Measurements from ENCODE around the gene TSPAN9.

Gene TSPAN9

GRCh38 chr12:3090240-3091037, 13.3 kb downstream of the TSPAN9 start:
- in situ Hi-C loops (cut with HindIII; ENCODE audit: low pct_ligation_motif_present, low pct_unique_long_range_greater_than_20kb, low sequenced_read_pairs): no loop called here
- no peak for DNase-seq

DNA sequence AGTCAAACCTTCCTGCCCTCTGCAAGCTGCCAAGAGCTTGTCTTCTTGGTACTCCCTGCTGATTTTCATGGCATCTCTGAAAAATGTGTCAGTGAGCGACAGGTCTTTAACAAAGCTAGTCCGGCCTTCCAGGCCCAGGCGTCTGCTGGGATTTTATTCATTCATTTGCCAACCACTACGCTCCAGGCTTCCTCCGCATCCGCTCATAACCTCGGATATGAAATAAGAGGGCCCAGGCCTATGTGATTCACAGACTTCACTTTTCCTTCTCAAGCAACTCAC, 13.8 kb downstream of the TSPAN9 start:
- DNase-seq: no peak
- in situ Hi-C loops (cut with HindIII; ENCODE audit: low pct_ligation_motif_present, low pct_unique_long_range_greater_than_20kb, low sequenced_read_pairs): no loop called here

DNA sequence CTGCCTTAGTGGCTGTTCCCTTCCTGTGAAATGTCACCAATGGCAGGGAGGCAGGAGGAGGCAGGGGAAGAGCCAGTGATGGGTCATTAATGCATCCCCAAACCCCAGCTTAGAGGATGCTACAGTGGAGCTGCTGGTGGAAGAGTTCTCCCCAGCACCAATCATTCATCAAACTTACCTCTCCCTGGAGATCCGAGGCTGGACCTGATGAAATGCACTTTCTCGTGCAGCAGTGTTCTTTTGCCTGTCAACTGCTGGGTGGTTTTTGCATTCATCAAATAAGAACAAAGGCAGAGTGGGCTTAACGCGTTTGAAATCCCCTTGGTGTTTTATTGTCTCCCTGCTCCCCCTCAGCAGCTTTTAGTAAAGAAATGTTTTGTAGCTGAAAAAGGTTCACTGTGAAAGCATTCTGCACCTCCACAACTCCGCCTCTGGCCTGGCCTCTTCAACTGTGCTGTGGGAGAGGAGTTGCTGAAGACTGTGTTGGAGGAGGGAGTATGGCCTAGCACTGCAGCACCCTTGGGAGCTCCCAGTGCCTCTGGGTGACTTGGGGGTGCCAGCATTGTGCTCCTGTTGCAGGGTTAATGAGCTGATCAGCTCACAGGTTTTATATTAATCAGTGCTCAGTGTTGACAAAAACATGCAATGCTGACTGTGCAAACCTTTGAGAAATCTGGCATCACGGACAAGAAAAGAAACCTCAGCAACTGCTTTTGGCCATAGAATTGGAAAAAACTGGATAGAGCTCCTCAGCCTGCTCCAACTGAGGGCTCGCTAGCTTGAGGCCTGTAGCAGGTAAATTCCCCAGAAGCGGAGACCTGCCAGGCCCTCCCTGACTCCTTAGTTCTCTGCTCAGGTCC, 14.4 kb downstream of the TSPAN9 start:
- no peak for DNase-seq
- in situ Hi-C loops (cut with HindIII; ENCODE audit: low pct_ligation_motif_present, low pct_unique_long_range_greater_than_20kb, low sequenced_read_pairs): no loop called here

- no peak for DNase-seq
- in situ Hi-C loops (cut with HindIII; ENCODE audit: low pct_ligation_motif_present, low pct_unique_long_range_greater_than_20kb, low sequenced_read_pairs): no loop called here
Measured at GRCh38 chr12:3092764-3093163, 15.6 kb downstream of the TSPAN9 start.

- DNase-seq: no peak
- in situ Hi-C loops (cut with HindIII; ENCODE audit: low pct_ligation_motif_present, low pct_unique_long_range_greater_than_20kb, low sequenced_read_pairs): no loop called here
Measured at GRCh38 chr12:3097186-3097804, 20.1 kb downstream of the TSPAN9 start.

- in situ Hi-C loops (cut with HindIII; ENCODE audit: low pct_ligation_motif_present, low pct_unique_long_range_greater_than_20kb, low sequenced_read_pairs): no loop called here
- DNase-seq: no peak
Measured at GRCh38 chr12:3097836-3098235, 20.7 kb downstream of the TSPAN9 start.

- in situ Hi-C loops (cut with HindIII; ENCODE audit: low pct_ligation_motif_present, low pct_unique_long_range_greater_than_20kb, low sequenced_read_pairs): no loop called here
- no peak for DNase-seq
Measured at GRCh38 chr12:3098436-3098835, 21.3 kb downstream of the TSPAN9 start.

DNA sequence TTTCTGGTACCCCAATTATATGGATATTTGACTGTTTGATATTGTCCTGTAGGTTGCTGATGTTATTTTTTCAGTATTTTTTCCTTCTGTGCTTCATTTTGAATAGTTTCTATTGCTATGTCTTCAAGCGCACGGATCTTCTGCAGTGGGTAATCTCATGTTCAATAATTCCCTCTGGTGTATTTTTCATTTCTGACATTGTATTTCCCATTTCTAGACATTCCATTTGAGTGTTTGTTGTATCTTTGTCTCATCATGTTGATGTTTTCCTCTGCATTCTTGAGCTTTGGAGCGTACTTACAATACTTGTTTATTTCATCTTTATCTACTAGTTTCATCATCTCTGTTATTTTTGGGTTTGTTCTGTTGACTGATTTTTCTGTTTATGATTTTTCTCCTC, 22.0 kb downstream of the TSPAN9 start:
- in situ Hi-C loops (cut with HindIII; ENCODE audit: low pct_ligation_motif_present, low pct_unique_long_range_greater_than_20kb, low sequenced_read_pairs): no loop called here
- DNase-seq: no peak

DNA sequence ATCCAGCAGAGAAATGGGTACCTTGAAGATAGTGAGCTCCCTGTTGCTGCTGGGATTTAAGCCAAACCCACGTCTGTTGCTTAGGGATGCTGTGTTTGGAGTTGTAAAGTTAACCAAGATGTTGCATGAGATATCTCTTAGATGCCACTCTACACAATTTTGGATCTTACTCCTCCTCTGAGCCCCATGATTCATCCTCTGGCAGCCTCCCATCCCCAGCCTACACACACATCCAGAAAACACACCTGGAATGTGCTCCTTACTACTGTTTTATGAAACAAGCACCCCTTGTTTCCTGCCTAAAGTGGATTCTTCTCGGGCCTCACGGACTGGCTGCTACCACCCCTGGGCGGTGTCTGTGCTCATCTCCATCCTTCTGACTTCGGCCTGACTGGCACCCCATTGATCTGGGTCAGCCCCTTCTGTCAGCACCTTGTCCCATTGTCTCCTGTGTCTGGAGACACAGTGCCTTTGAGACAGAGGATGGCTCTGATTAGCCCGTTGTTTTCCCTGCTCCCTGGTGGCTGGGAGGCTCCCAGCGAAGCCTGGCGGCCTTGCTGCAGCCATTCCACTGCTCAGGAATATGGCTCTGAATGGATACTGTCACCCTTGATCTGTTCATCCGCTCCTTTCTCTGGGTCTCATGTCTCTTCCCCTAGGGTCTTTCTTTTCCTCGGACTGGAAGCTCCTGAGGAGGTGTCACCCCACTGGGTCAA, 24.3 kb downstream of the TSPAN9 start:
- in situ Hi-C loops (cut with HindIII; ENCODE audit: low pct_ligation_motif_present, low pct_unique_long_range_greater_than_20kb, low sequenced_read_pairs): no loop called here
- no peak for DNase-seq

GRCh38 chr12:3102771-3103410, 25.7 kb downstream of the TSPAN9 start:
- in situ Hi-C loops (cut with HindIII; ENCODE audit: low pct_ligation_motif_present, low pct_unique_long_range_greater_than_20kb, low sequenced_read_pairs): no loop called here
- DNase-seq: no peak

DNA sequence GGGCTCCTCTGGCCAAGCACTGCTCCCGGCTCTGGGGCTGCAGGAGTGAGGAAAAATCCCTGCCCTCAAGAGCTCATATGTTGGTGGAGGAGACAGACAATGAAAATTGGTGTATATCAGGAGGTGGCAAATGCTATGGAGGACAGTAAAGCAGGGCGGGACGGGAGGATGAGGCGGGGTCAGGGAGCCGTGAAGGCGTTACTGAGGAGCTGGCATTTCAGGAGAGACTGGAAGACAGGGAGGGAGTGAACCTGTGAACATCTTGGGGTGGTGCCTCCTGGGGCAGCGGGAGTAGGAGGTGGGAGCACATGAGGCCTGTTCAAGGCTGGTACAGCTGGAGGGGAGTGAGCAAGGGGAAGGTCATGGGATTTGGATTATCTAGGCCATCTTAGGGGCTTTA, 26.6 kb downstream of the TSPAN9 start:
- in situ Hi-C loops (cut with HindIII; ENCODE audit: low pct_ligation_motif_present, low pct_unique_long_range_greater_than_20kb, low sequenced_read_pairs): no loop called here
- DNase-seq: no peak

DNA sequence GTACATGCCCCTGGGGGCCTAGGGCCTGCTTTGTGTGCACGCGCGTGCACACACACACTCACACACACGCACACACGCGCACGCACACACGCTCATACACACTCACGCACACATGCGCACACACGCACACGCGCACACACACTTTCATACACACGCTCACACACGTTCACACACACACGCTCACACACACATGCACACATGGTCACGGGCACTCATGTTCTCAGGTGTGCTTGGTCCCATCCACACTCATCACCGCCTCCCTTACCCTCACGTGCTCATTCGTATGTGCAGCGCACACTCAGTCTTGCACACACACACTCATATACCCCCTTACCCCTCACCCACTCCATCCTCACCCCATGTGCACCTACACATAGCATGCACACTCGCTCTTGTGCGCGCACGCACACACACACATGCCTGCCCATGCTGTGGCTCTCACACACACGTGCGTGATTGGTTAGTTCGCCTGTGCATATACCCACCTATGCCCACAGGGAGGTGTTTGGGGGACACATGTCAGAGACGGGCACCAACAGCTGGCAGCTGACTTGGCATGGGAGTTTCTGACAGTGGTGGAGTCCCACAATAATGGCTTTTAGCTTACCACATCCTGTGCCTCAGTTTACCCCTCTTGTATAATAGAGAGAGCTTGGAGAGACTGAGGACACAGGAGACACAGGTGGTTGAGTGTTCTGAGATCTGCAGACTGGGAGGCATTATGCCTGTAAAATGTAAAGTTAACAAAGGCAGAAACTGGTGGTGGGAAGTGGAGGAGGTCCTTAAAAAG, 28.7 kb downstream of the TSPAN9 start:
- in situ Hi-C loops (cut with HindIII; ENCODE audit: low pct_ligation_motif_present, low pct_unique_long_range_greater_than_20kb, low sequenced_read_pairs): no loop called here

GRCh38 chr12:3106579-3106978, 29.4 kb downstream of the TSPAN9 start:
- DNase-seq: no peak
- in situ Hi-C loops (cut with HindIII; ENCODE audit: low pct_ligation_motif_present, low pct_unique_long_range_greater_than_20kb, low sequenced_read_pairs): no loop called here

More for the DNA sequence above, 28.7 kb downstream of the TSPAN9 start:
- no peak for DNase-seq

GRCh38 chr12:3107071-3107583, 29.9 kb downstream of the TSPAN9 start:
- in situ Hi-C loops (cut with HindIII; ENCODE audit: low pct_ligation_motif_present, low pct_unique_long_range_greater_than_20kb, low sequenced_read_pairs): no loop called here
- DNase-seq: no peak

DNA sequence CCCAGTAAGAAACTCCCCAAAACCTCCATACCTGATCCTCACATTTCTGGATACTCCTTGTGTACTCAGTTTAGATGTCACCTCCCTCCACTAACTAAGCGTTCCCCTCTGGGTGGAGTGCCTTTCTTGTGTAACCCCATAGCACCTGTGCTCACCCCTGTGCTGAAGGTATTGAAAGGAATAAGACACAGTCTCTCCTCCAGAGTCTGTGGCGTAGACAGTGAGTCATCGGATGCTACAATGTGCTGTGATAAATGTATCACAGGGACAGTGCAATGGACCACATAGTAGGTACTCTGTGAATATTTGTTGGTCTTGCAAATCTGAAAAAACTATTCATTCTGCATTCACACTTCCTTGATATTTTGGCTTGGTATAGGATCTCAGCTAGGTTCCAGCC, 30.8 kb downstream of the TSPAN9 start:
- DNase-seq: no peak
- in situ Hi-C loops (cut with HindIII; ENCODE audit: low pct_ligation_motif_present, low pct_unique_long_range_greater_than_20kb, low sequenced_read_pairs): no loop called here

DNA sequence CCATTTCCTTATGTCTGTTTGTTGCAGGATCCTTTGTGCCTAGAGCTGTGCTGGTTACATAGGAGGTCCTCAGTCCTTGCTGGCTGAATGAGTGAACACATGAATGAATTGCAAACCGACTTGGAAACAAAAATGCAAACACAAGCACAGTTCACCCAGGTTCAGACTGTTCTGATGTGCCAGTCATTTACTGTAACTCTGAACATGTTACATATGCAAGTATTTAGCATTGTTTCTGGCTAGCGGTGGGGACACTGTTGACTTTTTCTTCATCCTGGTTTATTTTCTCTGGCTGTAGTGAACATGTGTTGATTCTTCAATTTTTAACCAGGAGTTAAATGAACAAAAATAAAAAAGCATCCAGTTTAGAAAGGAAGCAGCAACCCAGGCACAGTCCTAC, 33.4 kb downstream of the TSPAN9 start:
- in situ Hi-C loops (cut with HindIII; ENCODE audit: low pct_ligation_motif_present, low pct_unique_long_range_greater_than_20kb, low sequenced_read_pairs): no loop called here
- DNase-seq: no peak

GRCh38 chr12:3113671-3114325, 36.6 kb downstream of the TSPAN9 start:
- DNase-seq: no peak
- in situ Hi-C loops (cut with HindIII; ENCODE audit: low pct_ligation_motif_present, low pct_unique_long_range_greater_than_20kb, low sequenced_read_pairs): no loop called here

All from ACHN (cell line).